Fibroblast of skin of back (primary cell): ENCODE measurements around the gene TAF10.

ENCODE experiments used
- DNase-seq: peaks from one replicate; pipeline ENCODE4 v3.0.0-alpha.2; 2013

TAF10 gene

DNA sequence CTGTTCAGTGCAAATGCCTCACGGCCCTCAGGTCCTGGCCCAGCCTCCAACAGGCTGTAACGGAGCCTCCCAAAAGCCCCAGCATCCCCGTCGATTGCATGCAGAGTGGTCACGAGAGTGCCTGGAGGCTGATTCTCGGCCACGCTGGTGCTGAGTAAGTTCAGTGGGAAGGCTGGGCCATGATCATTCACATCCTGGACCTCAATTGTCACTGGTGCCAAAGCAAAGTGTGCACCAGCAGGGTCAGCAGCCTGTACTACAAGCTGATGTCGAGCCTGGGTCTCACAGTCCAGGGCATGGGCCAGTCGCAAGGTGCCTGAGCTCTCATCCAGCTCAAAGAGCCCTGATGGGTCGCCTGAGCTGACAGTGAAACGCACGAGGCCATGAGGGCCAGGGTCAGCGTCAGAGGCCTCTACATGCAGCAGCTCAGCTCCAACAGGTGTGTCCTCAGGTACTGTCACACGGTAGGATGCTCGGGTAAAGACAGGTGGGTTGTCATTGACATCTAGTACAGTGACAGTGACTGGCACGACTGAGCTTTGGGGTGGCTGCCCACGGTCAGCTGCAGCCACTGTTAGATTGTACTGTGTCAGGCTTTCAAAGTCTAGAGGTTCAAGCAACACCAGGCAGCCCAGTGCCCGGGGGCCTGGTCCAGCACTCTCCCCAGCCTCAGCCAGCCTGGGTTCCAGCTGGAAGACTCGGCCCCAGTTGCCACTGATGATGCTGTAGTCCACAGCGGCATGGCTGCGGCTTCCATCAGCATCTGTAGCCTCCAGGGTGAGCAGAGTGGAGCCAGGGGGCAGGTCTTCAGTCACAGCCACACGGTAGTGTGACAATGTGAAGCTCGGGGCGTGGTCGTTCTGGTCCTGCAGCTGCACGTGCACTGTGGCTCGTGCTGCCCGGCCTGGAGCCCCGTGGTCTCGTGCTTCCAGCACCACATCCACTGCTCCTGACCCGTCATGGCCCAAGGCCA lies 11.7 kb upstream of the TAF10 start:
- no peak for DNase-seq

DNA sequence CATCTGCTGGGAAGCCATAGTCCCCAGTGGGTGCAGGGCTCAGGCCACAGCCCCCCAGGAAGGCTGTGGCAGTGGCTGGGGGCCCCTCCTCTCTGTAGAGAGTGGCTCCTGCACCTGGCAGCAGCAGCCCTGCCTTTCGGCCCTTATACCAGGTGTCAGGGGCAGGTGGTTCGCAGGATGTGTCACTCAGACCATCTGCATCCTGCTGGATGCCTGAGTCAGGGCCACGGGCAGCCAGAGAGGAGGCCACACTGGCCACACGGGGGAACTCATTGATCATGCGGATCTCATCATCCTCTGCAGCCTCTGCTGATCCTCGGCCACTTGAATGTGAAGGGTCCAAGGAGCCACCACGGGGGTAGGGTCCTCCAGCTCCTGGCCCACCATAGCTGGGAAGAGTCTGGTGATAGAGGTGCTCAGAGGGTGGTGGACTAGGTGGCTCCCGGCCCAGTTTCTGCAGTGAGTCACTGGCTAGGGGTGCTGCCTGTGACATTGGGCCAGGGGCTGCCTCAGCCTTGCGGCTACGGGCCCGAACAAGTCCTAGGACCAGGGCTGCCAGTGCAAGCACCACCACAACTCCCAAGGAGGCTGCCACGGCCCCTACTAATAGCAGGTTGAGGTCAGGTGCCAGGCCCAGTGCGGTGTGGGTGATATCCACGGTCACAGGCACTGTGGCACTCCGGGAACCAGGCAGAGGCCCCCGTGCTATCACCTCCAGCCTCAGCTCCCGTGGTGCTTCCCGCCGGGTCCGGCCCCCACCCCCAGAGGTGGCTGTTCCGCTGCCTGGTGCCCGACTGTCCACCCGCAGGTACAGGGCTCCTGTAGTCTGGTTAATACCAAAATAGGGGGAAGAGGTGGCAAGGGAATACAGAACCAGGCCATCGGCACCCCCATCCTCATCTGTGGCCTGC lies 10.5 kb upstream of the TAF10 start:
- DNase-seq = no peak

DNA sequence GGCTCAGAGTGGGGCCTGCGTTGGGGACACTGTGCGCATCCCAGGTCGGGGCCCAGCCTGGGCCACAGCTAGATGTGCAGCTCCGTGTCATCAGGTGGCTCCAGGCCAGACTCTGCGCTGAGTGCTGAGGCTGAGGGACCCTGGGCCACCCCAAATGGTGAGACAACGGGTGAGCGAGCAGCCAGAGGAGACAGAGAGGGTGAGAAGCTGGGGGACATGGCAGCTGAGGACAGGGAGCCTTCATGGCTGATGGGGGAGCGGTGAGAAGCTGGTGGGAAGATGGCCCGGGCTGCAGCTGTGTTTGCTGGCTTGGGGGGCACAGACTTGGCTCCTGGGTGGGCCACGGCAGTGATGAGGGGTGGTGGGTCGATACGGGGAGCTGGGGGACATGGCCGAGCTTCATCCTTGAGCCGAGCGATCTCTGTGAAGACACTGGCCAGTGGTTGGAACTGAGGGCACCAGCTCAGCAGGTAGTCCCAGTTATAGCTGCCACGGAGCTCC lies 9.7 kb upstream of the TAF10 start:
- no peak for DNase-seq

- no peak for DNase-seq
Measured at GRCh38 chr11:6620636-6621035, 8.6 kb upstream of the TAF10 start.

- DNase-seq = peak; percentile 95
Measured at GRCh38 chr11:6619004-6619745, 7.2 kb upstream of the TAF10 start, which contains the start of gene TPP1. TPP1 (minus strand) TSS chr11:6619422; CDS start chr11:6619400, 22 bp downstream.

GRCh38 chr11:6618117-6619003 lies 6.3 kb upstream of the TAF10 start:
- DNase-seq = peak; percentile 84

- DNase-seq = no peak
Measured at GRCh38 chr11:6617315-6617781, 5.3 kb upstream of the TAF10 start.

- no peak for DNase-seq
Measured at GRCh38 chr11:6616596-6617250, 4.7 kb upstream of the TAF10 start.

- peak; percentile 44 for DNase-seq
Measured at GRCh38 chr11:6615882-6616585, 4.0 kb upstream of the TAF10 start.

DNA sequence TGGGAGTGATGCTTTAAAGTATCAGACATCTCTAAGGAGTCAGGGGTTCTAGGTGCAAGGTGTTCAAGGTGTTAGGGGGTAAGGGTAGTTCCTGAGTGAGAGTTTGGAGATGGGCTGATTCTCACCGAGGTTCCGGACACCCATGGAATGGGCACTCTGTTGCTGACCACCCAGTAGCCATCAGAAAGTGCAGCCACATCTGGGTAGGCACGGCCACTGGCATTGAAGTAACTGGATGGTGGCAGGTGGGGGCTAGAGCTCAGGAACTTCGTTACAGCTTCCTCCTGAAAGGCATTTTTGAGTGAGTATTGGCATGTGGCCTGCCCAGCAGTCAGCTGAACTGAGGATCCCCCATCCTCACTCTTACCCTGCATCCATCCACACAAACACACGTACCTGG lies 3.0 kb upstream of the TAF10 start:
- no peak for DNase-seq

DNA sequence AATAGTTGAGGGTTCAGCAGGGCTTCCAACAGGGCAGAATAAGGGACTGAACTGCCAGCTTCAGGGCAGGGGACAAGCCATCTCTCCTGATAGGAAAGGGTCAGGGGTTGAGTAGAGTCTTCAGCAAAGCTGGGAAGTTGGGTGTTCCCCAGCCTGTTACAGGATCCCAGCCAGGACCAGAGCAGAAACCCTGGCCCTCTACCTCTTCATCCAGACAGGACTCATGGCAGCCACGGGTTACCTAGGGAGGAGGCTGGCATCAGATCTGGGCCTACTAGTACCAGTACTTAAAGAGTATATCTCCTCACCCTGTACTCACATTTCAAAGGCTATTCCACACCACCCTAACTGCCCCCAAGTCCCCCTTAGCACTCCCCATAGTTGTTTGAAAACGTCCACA lies 2.4 kb upstream of the TAF10 start:
- DNase-seq = no peak

DNA sequence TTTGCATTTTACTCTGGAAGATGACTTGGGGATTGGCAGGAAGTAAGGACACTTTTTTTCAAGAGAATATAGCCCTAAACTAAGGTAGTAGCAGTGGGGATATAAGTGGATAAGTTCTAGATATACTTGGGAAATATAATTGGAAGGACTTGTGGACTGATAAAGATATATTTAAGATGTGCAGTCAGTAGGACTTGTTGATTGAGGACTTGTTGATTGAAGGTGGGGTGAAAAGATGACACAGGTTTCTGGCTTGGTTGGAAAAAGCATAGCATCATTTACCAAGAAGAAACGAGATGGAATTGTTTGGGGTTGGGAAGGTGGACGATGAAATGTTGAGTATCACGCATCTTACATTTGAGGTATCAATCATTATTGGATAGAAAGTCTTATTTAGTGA lies 1.5 kb upstream of the TAF10 start:
- DNase-seq = no peak

- no peak for DNase-seq
Measured at GRCh38 chr11:6611963-6612212, 128 bp downstream of the TAF10 start.

DNA sequence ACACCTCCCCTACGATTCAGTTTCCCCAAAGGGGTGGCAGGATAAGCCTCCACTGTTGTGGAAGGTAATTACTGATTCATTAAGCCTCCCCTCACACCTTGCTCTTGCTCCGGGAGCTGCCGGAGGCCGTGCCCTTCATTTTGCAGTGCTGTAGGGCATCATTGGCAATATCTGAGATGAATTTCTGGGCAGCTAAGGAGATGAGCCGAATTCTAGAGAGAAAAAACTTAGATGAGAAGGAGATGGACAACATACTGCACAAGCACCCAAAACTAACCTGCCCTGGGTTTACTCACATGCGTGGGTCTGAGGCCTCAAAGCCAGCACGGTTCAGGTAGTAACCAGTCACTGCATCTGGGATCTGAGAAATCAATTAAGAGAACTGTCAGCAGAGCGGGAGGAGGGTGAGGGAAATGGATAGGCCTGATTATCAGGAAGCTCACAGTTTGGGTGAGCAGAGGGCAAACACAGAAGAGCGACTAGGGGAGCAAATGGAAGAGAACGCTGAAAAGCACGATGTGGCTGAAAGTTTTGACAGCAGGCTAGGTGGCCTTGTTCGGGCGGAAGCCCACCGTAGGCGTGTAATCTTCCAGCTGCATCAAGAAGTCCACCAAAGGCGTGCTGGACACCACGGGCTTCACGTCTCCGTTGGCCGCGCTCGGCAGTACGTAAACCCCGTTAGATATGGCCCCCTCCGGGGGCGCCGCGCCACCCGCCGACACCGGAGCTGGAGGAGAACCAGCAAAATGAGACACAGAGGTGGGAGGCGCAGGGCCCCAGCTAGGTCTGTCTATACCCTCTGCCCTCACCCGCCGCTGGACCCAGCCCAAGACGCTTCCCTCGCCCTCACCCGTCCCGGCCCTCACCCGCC lies 689 bp downstream of the TAF10 start:
- peak; percentile 25 for DNase-seq

- no peak for DNase-seq
Measured at GRCh38 chr11:6610591-6610990, 1.4 kb downstream of the TAF10 start.

- DNase-seq = no peak
Measured at GRCh38 chr11:6609502-6610015, 2.5 kb downstream of the TAF10 start.

- peak; percentile 45 for DNase-seq
Measured at GRCh38 chr11:6608726-6609501, 3.1 kb downstream of the TAF10 start.

GRCh38 chr11:6608011-6608410 lies 4.0 kb downstream of the TAF10 start:
- DNase-seq = no peak
